Panc1 (cell line): Measurements from ENCODE around the gene SCLT1. TPM values are rescaled to one million over a fixed set of nuclear protein-coding genes. Genes with fewer than 3 reads are reported as not detected.

Experiments used
- ATAC-seq: fragments of 200-7000 bp; cut with Tn5 transposase; 2 replicates; pipeline ENCODE4 v1.9.1; 2020; ENCODE audit warnings: mild to moderate bottlenecking, moderate library complexity
- BruUV-seq: library from RNA; stranded (reverse); fragments of 400-500 nt; replicated peaks from 2 replicates; lab custom pipeline; 2021; lab: Mats Ljungman, UMichigan
- CTCF ChIA-PET: fragments of 300-600 bp; sonication (Branson Sonifier 250); formaldehyde crosslinking; loops from one replicate; lab custom pipeline; 2022; ENCODE audit warnings: antibody characterized with exemption; lab: Charles Lee
- POLR2A ChIA-PET: fragments of 300-600 bp; sonication (Branson Sonifier 250); formaldehyde crosslinking; loops from one replicate; lab custom pipeline; 2022; ENCODE audit warnings: antibody characterized with exemption; lab: Charles Lee
- DNase-seq: peaks from one replicate; pipeline ENCODE4 v3.0.0-alpha.2; 2010; ENCODE audit warnings: low read depth, low spot score
- H3K27ac ChIP-seq: 2 replicates; pipeline ENCODE4 v1.5.1; 2011; ENCODE audit warnings: mild to moderate bottlenecking, low read length, inconsistent platforms
- H3K27me3 ChIP-seq: fragments of 200-500 bp; sonication (Bioruptor generic); 2 replicates; pipeline ENCODE4 v1.6.0; 2014; ENCODE audit warnings: low read length, inconsistent platforms; ENCODE audit not compliant: control insufficient read depth, insufficient read depth
- H3K36me3 ChIP-seq: fragments of 200-500 bp; sonication (Bioruptor generic); 2 replicates; pipeline ENCODE4 v1.5.1; 2014; ENCODE audit warnings: inconsistent platforms, mild to moderate bottlenecking, low read length, moderate library complexity; ENCODE audit not compliant: control insufficient read depth, insufficient read depth
- H3K4me1 ChIP-seq: 2 replicates; pipeline ENCODE4 v1.5.1; 2011; ENCODE audit warnings: inconsistent platforms, mild to moderate bottlenecking, low read length, moderate library complexity; ENCODE audit not compliant: control insufficient read depth, insufficient read depth
- H3K4me3 ChIP-seq, 2 experiments: 2 replicates each; pipeline ENCODE4 v1.5.1; 2011 to 2012; ENCODE audit warnings: low read depth in 2 of 2, low read length in 2 of 2, mild to moderate bottlenecking in 2 of 2, inconsistent platforms in 1 of 2, moderate library complexity in 1 of 2
- H3K9me3 ChIP-seq: fragments of 200-500 bp; sonication (Bioruptor generic); 2 replicates; pipeline ENCODE4 v1.5.1; 2014; ENCODE audit warnings: low read depth, mild to moderate bottlenecking, inconsistent platforms, low read length, moderate library complexity; ENCODE audit not compliant: control insufficient read depth, insufficient read depth
- CTCF ChIP-seq: fragments of 450-650 bp; IDR thresholded peaks from 2 replicates; pipeline ENCODE4 v1.5.1; 2017; ENCODE audit warnings: mild to moderate bottlenecking
- POLR2AphosphoS5 ChIP-seq: IDR thresholded peaks from 2 replicates; pipeline ENCODE4 v1.6.1; 2012; ENCODE audit warnings: mild to moderate bottlenecking, low read depth, low read length, moderate library complexity
- REST ChIP-seq, 2 experiments: IDR thresholded peaks; 2 replicates each; pipeline ENCODE4 v1.6.1; 2011 to 2012; ENCODE audit warnings: low read depth in 2 of 2, control low read depth in 1 of 2, low read length in 1 of 2, mild to moderate bottlenecking in 1 of 2, moderate library complexity in 1 of 2; ENCODE audit not compliant: insufficient read depth in 1 of 2
- SIN3A ChIP-seq: IDR thresholded peaks from 2 replicates; pipeline ENCODE4 v1.6.1; 2012; ENCODE audit warnings: low read depth, mild to moderate bottlenecking, low read length, moderate library complexity, borderline replicate concordance; ENCODE audit not compliant: insufficient read depth
- TCF7L2 ChIP-seq: IDR thresholded peaks from 2 replicates; pipeline ENCODE4 v1.6.1; 2011; ENCODE audit warnings: mild to moderate bottlenecking, low read depth, low read length, inconsistent platforms
- in situ Hi-C: cut with HindIII; loops from 2 replicates; pipeline ENCODE4 v1.10.0; 2016; ENCODE audit warnings: low sequenced_read_pairs, low pct_unique_long_range_greater_than_20kb
- intact Hi-C: fragments of 100-400 bp; cut with micrococcal nuclease; formaldehyde crosslinking; loops from one replicate; pipeline ENCODE4 v1.10.0; 2022; ENCODE audit not compliant: unreplicated experiment
- total RNA-seq: library from RNA; stranded (reverse); gene quantifications from one replicate; pipeline ENCODE4 v1.2.1, GENCODE V29; 2021; ENCODE audit not compliant: unreplicated experiment

Gene SCLT1
- total RNA-seq, 1 experiment from 2014 or later, result 9.7 TPM

- in situ Hi-C loops (no loop called here), intact Hi-C loops (no loop called here)
- TF ChIP-seq CTCF (no peak), POLR2AphosphoS5 (no peak), SIN3A (no peak), TCF7L2 (no peak), REST (IDR thresholded peaks at IDR 0.05; ENCODE audit: insufficient read depth in 1 of 2, low read depth in 2 of 2, low read length in 1 of 2) (no peak)
- no peaks in the 10 kb centered on the region for H3K4me1 ChIP-seq
- DNase-seq (no peak), ATAC-seq (no peak)
- POLR2A ChIA-PET, result no interaction called here
- no peaks in the 10 kb centered on the region for H3K36me3 ChIP-seq
- no peak overlapping the region for H3K27ac ChIP-seq
- BruUV-seq, result no TSS peak
- CTCF ChIA-PET, result no interaction called here
- no peaks in the 10 kb centered on the region for H3K27me3 ChIP-seq
- no peaks in the 10 kb centered on the region for H3K9me3 ChIP-seq
- H3K4me3 ChIP-seq, result no peak overlapping the region
These were observed 20.6 kb upstream of the SCLT1 start for GRCh38 chr4:129113919-129114318.

GRCh38 chr4:129113434-129113833, 20.1 kb upstream of the SCLT1 start:
- no peaks in the 10 kb centered on the region for H3K4me1 ChIP-seq
- no TSS peak for BruUV-seq
- no peak overlapping the region for H3K27ac ChIP-seq
- in situ Hi-C loops (no loop called here), intact Hi-C loops (no loop called here)
- H3K4me3 ChIP-seq, result no peak overlapping the region
- ChIA-PET CTCF (no interaction called here), POLR2A (no interaction called here)
- H3K36me3 ChIP-seq, result no peaks in the 10 kb centered on the region
- H3K9me3 ChIP-seq, result no peaks in the 10 kb centered on the region
- ATAC-seq (no peak), DNase-seq (no peak)
- TF ChIP-seq REST (IDR thresholded peaks at IDR 0.05; ENCODE audit: insufficient read depth in 1 of 2, low read depth in 2 of 2, low read length in 1 of 2) (no peak), SIN3A (no peak), POLR2AphosphoS5 (no peak), CTCF (no peak), TCF7L2 (no peak)
- no peaks in the 10 kb centered on the region for H3K27me3 ChIP-seq
